VCaP (cell line): Measurements from ENCODE around the gene ADD1.
A peak's percentile ranks its signal among the peaks of the same experiment; 100 is the strongest.

Source experiments
- H3K27ac ChIP-seq: fragments of 450-650 bp; 2 replicates; pipeline ENCODE4 v1.5.1; 2017
- CTCF ChIP-seq: fragments of 450-650 bp; conservative IDR thresholded peaks from 2 replicates; pipeline ENCODE4 v1.5.1; 2017; ENCODE audit warnings: mild to moderate bottlenecking, moderate library complexity

Gene ADD1

DNA sequence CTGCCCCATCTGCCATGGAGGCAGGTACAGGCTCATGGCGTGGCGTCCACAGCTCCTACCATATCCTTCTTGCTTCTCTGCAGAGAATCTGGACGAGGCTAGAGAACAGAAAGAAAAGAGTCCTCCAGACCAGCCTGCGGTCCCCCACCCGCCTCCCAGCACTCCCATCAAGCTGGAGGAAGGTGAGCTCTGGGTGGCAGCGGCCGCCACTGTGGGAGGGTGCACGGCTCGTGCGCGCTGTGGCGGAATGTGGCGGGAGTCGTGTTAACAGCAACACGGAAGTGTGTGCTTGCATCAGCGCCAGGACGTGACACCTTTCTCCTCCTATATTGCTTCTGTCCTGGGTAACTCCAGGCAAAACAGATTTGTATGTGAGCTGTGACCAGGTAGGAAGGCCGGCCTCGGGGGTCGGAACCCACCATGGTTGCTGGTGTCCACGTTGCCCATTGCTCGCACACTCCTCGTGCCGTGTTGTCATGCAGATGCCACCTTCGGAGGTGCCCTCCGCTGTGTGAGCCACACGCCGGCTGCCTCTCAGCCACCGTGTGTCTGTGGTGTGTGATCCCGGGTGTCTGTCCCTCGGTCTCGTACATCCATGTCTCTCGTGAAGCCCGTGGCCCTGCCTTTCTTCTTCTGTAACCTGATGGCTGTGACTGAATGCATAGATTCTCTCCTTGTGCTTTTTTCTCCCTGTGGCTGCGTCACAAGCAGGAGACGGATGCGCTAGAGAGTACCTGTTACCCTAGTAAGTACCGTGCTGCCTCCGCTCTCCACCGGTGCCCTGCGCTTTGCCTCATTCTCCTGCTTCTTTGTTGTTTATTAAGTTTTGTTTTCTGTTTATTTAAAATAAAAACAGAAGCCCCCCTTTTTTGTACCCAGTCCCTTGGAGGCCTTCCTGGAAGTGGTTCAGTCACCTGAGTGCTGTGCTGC lies 82.6 kb downstream of the ADD1 start:
- no peak for TF ChIP-seq CTCF
- H3K27ac ChIP-seq = peak overlapping the region; percentile 69; the same call in 1 of the 2 replicates

DNA sequence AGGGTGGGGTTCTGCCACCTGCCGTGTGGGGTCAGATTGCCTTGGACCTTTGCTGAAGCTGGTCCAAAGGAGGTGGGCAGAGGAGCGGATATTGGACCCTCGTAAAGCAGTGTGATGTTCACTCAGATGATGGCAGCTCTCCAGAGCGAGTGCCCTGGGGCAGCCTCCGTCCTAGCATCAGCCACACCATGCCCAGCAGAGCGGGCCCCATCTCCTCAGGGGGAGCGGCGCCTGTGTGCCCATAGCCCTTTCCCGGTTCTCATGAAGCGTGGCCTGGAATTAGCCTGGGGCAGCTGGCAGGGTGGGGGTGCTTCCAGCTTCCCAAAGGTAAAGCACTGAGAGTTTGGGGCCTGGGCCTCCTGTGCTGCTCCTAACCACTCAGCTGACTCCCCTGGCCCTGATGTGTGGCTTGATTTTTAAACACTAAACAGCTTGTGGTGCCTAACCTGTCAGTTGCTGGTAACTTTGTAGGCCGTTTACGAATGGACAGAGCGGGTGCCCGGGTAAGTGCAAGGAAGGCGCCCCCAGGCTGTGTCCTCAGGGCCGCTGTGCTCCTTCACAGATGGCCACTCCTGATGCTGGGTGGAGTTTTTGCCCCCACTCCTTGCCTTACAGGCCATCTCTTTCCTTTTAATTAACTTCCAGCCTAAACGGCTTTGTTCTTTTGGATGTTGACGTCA lies 83.5 kb downstream of the ADD1 start:
- no peak for TF ChIP-seq CTCF
- H3K27ac ChIP-seq = peak overlapping the region; percentile 34; the same call in 1 of the 2 replicates

DNA sequence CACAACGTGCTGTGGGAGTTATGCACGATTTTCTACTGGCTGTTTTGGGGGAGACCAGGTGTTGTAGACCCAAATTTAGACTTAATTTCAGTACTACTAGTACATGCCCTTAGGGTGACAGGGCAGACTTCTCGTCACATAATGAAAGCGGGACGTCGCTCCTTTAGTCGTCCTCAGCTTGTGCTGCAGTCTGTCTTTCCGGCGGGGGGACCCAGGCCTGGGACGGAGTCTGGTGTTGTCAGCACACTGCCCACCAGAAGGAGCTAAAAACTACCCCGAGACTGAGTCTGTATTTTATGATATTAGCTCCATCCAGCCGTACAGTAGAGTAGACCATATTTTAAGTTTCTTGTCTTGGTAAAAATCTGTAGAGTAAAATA lies 84.0 kb downstream of the ADD1 start:
- H3K27ac ChIP-seq = no peak overlapping the region
- no peak for TF ChIP-seq CTCF

DNA sequence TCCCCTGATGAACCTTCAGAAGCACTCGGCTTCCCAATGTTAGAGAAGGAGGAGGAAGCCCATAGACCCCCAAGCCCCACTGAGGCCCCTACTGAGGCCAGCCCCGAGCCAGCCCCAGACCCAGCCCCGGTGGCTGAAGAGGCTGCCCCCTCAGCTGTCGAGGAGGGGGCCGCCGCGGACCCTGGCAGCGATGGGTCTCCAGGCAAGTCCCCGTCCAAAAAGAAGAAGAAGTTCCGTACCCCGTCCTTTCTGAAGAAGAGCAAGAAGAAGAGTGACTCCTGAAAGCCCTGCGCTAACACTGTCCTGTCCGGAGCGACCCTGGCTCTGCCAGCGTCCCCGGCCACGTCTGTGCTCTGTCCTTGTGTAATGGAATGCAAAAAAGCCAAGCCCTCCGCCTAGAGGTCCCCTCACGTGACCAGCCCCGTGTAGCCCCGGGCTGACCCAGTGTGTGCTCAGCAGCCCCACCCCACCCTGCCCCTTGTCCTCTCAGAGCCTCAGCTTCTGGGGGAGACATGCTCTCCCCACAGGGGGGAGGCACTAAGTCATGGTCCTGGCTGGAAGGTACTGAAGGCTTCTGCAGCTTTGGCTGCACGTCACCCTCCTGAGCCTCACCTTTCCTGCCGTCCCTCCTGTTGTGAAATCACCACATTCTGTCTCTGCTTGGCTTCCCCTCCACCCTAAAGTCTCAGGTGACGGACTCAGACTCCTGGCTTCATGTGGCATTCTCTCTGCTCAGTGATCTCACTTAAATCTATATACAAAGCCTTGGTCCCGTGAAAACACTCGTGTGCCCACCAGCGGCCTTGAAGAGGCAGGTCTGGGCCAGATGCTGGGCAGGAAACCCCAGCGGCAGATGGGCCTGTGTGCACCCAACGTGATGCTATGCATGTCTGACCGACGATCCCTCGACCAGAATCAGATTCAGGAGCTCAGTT lies 84.9 kb downstream of the ADD1 start:
- H3K27ac ChIP-seq = peak overlapping the region; percentile 94
- no peak for TF ChIP-seq CTCF

- TF ChIP-seq CTCF = no peak
- peak overlapping the region; percentile 94; the same call in 1 of the 2 replicates for H3K27ac ChIP-seq
These were observed 85.8 kb downstream of the ADD1 start for GRCh38 chr4:2929469-2929868.

- TF ChIP-seq CTCF = no peak
- H3K27ac ChIP-seq = peak overlapping the region; percentile 94
These were observed 86.6 kb downstream of the ADD1 start for GRCh38 chr4:2930135-2930757.
